Mesothelial cell of epicardium (in vitro differentiated cells): Measurements from ENCODE around the gene SALL4. TPM values are rescaled to one million over a fixed set of nuclear protein-coding genes. Genes with fewer than 3 reads are reported as not detected.
"Not testable (repeated sequence)": the region's sequence is repeated elsewhere in the genome, so short reads cannot be mapped to it uniquely, and the experiment has no call there.

Experiments
- DNase-seq, 2 experiments: peaks; one replicate each; pipeline ENCODE4 v3.0.0; 2021; ENCODE audit warnings: low spot score in 2 of 2; ENCODE audit not compliant: unreplicated experiment in 2 of 2
- H3K27ac Mint-ChIP-seq: 2 replicates; pipeline ENCODE4 v1.8.0; 2021; ENCODE audit warnings: mixed read lengths
- H3K27me3 Mint-ChIP-seq: 2 replicates; pipeline ENCODE4 v1.8.0; 2021; ENCODE audit warnings: low read depth, mixed read lengths
- H3K36me3 Mint-ChIP-seq: 2 replicates; pipeline ENCODE4 v1.8.0; 2021; ENCODE audit warnings: mixed read lengths
- H3K4me1 Mint-ChIP-seq: 2 replicates; pipeline ENCODE4 v1.8.0; 2021; ENCODE audit warnings: mixed read lengths
- H3K4me3 Mint-ChIP-seq: 2 replicates; pipeline ENCODE4 v1.8.0; 2021; ENCODE audit warnings: mild to moderate bottlenecking, moderate library complexity, mixed read lengths
- H3K9me3 Mint-ChIP-seq: 2 replicates; pipeline ENCODE4 v1.8.0; 2021; ENCODE audit warnings: mixed read lengths
- CTCF ChIP-seq: fragments of 200-600 bp; sonication (generic); IDR thresholded peaks from one replicate; pipeline ENCODE4 v1.5.0; 2021; ENCODE audit warnings: antibody characterized with exemption; ENCODE audit not compliant: unreplicated experiment
- total RNA-seq: library from RNA; stranded (reverse); gene quantifications from 3 replicates; pipeline ENCODE4 v1.2.1, GENCODE V29; 2021

Gene SALL4
- total RNA-seq, 1 donor from 2014 or later = 20.5 TPM

DNA sequence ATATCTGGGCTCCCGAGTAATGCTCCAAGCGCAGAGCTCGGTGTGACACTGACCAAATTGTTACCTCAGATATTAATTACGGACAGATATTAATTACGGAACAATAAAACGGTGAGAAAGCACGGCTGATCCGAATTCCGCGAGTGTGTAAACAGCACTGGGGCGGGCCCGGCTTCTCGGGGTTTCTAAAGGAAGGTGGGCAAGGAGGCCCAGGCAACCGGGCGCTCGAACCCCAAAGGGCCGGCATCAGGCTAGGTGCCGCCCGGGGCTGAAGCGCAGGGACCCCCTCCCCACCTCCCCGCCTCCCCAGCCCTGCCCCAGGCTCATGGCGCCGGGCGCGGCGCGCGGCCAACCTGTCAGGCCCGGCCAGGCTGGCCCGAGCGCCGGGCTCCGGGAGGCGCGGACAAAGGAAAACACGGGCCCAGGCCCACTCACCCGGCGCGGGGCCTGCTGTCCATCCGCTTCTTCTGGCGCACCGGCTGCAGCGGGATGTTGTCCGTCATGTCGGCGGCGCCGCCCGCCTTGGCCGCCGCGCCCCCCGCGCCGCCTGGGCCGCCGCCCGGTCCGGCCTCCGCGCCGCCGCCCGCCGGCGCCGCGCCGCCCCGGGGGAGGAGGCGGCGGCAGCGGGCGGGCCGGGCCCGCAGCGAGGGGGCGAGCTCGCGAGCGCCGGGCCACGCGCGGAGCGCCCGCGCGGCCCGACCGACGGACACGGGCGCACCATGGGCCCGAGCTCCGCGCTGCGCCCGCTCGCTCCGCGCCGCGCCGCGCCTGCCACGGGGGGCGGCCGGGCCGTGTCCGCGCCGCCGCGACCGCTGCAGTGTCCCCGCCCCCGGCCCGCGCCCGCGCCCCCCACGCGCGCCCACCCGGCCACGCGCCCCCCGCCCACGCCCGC is 34.2 kb downstream of the SALL4 start, which contains the start of gene ATP9A:
Gene ATP9A, minus strand, starts transcription at position 524 of the 892 bp plus-strand sequence. Its CDS starts 21 bp downstream, at position 503.
- H3K9me3 Mint-ChIP-seq = no peaks in the 10 kb centered on the region

GRCh38 chr20:51766994-51767866 is 35.1 kb downstream of the SALL4 start:
- Mint-ChIP-seq H3K9me3 (no peaks in the 10 kb centered on the region), H3K27me3 (no peaks in the 10 kb centered on the region)
- peak; percentile 74 to 80 for DNase-seq

More for the DNA sequence above, 34.2 kb downstream of the SALL4 start, which contains the start of gene ATP9A:
- Mint-ChIP-seq H3K36me3 (peaks cover 1% of the 10 kb centered on the region), H3K4me1 (peaks cover 7% of the 10 kb centered on the region), H3K4me3 (peak within 1 kb of the TSS; percentile 78), H3K27ac (peak within 1 kb of the TSS; percentile 91), H3K27me3 (no peaks in the 10 kb centered on the region)
- DNase-seq = peak in 1 of 2 experiments; percentile 48
- TF ChIP-seq CTCF = no peak

GRCh38 chr20:51765381-51765780 is 36.9 kb downstream of the SALL4 start:
- not testable (repeated sequence) for H3K27me3 Mint-ChIP-seq, H3K27ac Mint-ChIP-seq, H3K9me3 Mint-ChIP-seq, H3K36me3 Mint-ChIP-seq, DNase-seq
- H3K4me1 Mint-ChIP-seq = peaks cover 15% of the 10 kb centered on the region
- peak overlapping the region; percentile 17 for H3K4me3 Mint-ChIP-seq

More at GRCh38 chr20:51766994-51767866, 35.1 kb downstream of the SALL4 start:
- peak; percentile 52 for TF ChIP-seq CTCF
- Mint-ChIP-seq H3K36me3 (peaks cover 1% of the 10 kb centered on the region), H3K27ac (peak overlapping the region; percentile 91), H3K4me1 (peaks cover 7% of the 10 kb centered on the region), H3K4me3 (peak overlapping the region; percentile 78)

DNA sequence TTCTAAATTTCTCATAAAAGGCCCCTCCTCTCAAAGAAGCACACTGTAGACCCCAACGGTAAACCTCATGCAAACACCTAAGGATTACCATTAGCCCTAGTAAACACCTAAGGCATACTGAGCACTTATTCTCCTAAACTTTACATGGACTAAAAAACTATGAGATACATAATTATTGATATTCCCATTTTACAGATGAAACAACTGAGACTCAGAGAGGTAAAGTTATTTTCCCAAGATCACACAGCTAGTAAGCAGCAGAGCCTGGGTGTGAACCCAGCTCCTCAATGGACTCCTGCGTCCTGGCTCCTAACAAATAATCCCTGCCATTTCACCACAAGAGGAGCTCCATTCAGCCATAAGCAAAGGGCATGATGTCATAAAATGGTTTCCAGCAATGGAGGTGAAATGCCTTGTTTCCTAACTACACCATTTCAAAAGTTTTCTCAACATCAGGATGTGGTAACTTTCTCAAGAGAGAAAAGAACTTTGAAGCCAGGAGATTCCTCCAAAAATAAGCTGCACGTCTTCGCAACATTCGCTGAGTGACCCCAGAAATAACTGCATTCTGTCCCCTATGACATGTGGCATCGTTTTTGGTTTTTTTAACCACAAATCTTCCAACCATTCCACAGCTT is 38.2 kb downstream of the SALL4 start:
- DNase-seq = no peak
- Mint-ChIP-seq H3K9me3 (no peaks in the 10 kb centered on the region), H3K27me3 (no peaks in the 10 kb centered on the region), H3K4me1 (peaks cover 20% of the 10 kb centered on the region), H3K36me3 (peaks cover 9% of the 10 kb centered on the region), H3K27ac (no peak overlapping the region), H3K4me3 (no peak overlapping the region)
- no peak for TF ChIP-seq CTCF

DNA sequence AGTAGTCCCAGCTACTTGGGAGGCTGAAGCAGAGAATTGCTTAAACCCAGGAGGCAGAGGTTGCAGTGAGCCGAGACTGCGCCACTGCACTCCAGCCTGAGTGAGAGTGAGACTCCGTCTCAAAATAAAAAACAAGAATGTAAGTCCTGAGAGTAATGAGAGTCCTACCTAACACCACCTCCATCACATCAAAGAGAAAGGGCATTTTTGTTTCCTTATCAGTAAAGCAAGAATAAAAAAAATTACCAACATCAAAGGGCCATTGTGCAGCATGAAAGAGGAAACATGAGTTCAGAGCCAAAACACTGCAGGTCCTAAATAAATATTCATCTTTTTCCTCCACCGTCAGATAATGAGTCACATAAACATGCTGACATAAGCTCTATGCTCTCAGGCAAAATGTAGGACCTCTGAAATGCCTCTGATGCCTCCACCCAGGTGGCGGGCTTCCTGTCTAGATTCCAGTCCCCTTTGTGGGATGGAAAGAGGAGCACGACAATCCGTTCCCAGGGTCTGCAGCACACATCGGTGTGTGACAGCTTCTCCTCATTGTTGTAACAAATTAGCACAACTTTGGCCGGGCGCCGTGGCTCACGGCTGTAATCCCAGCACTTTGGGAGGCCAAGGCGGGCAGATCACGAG is 41.3 kb downstream of the SALL4 start:
- no peaks in the 10 kb centered on the region for H3K27me3 Mint-ChIP-seq
- H3K9me3 Mint-ChIP-seq = no peaks in the 10 kb centered on the region
- peak overlapping the region; percentile 80 for H3K27ac Mint-ChIP-seq
- DNase-seq = no peak
- no peak for TF ChIP-seq CTCF
- H3K4me3 Mint-ChIP-seq = no peak overlapping the region
- peaks cover 9% of the 10 kb centered on the region for H3K36me3 Mint-ChIP-seq
- peaks cover 25% of the 10 kb centered on the region for H3K4me1 Mint-ChIP-seq
